GM12878 (cell line): ENCODE results near the gene RGSL1. TPM values are rescaled to one million over a fixed set of nuclear protein-coding genes. Genes with fewer than 3 reads are reported as not detected.

Experiments used
- ATAC-seq: fragments of 200-7000 bp; cut with Tn5 transposase; 3 replicates; pipeline ENCODE4 v1.9.1; 2020; ENCODE audit warnings: mild to moderate bottlenecking, moderate library complexity
- BruUV-seq: library from RNA; stranded (reverse); fragments of 400-500 nt; replicated peaks from 2 replicates; lab custom pipeline; 2021; lab: Mats Ljungman, UMichigan
- CTCF ChIA-PET: fragments of 300-600 bp; sonication (Branson Sonifier 250); formaldehyde crosslinking; extraction: SDS; loops from one replicate; lab custom pipeline; 2021; ENCODE audit warnings: inconsistent platforms; lab: Yijun Ruan, JAX
- POLR2A ChIA-PET: fragments of 350-600 bp; formaldehyde crosslinking; extraction: SDS; loops from one replicate; lab custom pipeline; 2021; ENCODE audit warnings: inconsistent platforms; lab: Charles Lee
- RAD21 ChIA-PET: fragments of 300-600 bp; sonication (Branson Sonifier 250); formaldehyde crosslinking; loops from one replicate; lab custom pipeline; 2023; ENCODE audit warnings: antibody characterized with exemption; ENCODE audit not compliant: unreplicated experiment; lab: Charles Lee
- SMC1A ChIA-PET: fragments of 300-600 bp; sonication (Branson Sonifier 250); formaldehyde crosslinking; loops from one replicate; lab custom pipeline; 2023; ENCODE audit not compliant: unreplicated experiment, uncharacterized antibody; lab: Charles Lee
- DNase-seq: peaks from one replicate; pipeline ENCODE4 v3.0.0-alpha.2; 2011; ENCODE audit warnings: low read depth, low spot score
- FAIRE-seq: peaks from 3 replicates; lab custom pipeline; 2011; peaks lifted over from hg19 to GRCh38; lab: Jason Lieb, UNC
- H2AFZ ChIP-seq: 2 replicates; pipeline ENCODE4 v1.6.0; 2011; ENCODE audit warnings: low read depth, low read length, control low read depth; ENCODE audit not compliant: control insufficient read depth
- H3K27ac ChIP-seq: 2 replicates; pipeline ENCODE4 v1.5.1; 2011; ENCODE audit warnings: control low read depth; ENCODE audit not compliant: control insufficient read depth, insufficient read depth
- H3K27me3 ChIP-seq, 2 experiments: replicated peaks in 1 of 2; 2 replicates each; pipeline versions ENCODE4 v1.6.0 to v1.6.1; 2011; ENCODE audit warnings: low read length in 1 of 2; ENCODE audit not compliant: control insufficient read depth in 2 of 2, insufficient read depth in 2 of 2
- H3K36me3 ChIP-seq, 2 experiments: 2 replicates each; pipeline ENCODE4 v1.5.1; 2011; ENCODE audit warnings: low read length in 1 of 2; ENCODE audit not compliant: control insufficient read depth in 2 of 2, insufficient read depth in 2 of 2
- H3K4me1 ChIP-seq: 2 replicates; pipeline ENCODE4 v1.6.1; 2011; ENCODE audit warnings: mild to moderate bottlenecking, low read length, moderate library complexity, mixed read lengths; ENCODE audit not compliant: control insufficient read depth, insufficient read depth
- H3K4me2 ChIP-seq: 2 replicates; pipeline ENCODE4 v1.6.0; 2011; ENCODE audit warnings: control low read depth; ENCODE audit not compliant: control insufficient read depth, insufficient read depth
- H3K4me3 ChIP-seq: fragments of 200-600 bp; sonication (generic); 2 replicates; pipeline ENCODE4 v1.5.1; 2016
- H3K79me2 ChIP-seq: 2 replicates; pipeline ENCODE4 v1.6.0; 2011; ENCODE audit warnings: low read length; ENCODE audit not compliant: control insufficient read depth, insufficient read depth
- H3K9ac ChIP-seq: 2 replicates; pipeline ENCODE4 v1.8.0; 2011; ENCODE audit warnings: low read length, control low read depth, mixed read lengths; ENCODE audit not compliant: control insufficient read depth, insufficient read depth
- H3K9me3 ChIP-seq: replicated peaks from 3 replicates; pipeline ENCODE4 v1.5.1; 2011; ENCODE audit warnings: mild to moderate bottlenecking, low read length; ENCODE audit not compliant: control insufficient read depth, insufficient read depth
- H4K20me1 ChIP-seq: 2 replicates; pipeline ENCODE4 v1.6.0; 2011; ENCODE audit not compliant: control insufficient read depth, insufficient read depth
- ATF2 ChIP-seq: IDR thresholded peaks from 2 replicates; pipeline ENCODE4 v1.6.1; 2012; ENCODE audit warnings: low read length, inconsistent platforms
- ATF3 ChIP-seq: IDR thresholded peaks from 2 replicates; pipeline ENCODE4 v1.6.1; 2011; ENCODE audit warnings: low read depth, mild to moderate bottlenecking, low read length, moderate library complexity, borderline replicate concordance; ENCODE audit errors: extremely low read depth
- BACH1 ChIP-seq: fragments of 450-650 bp; IDR thresholded peaks from 2 replicates; pipeline ENCODE4 v1.6.1; 2017; ENCODE audit warnings: mild to moderate bottlenecking, borderline replicate concordance
- CBX3 ChIP-seq: fragments of 200-600 bp; sonication (generic); IDR thresholded peaks from 2 replicates; pipeline ENCODE4 v1.6.1; 2016; ENCODE audit warnings: low read depth, borderline replicate concordance
- HDGF ChIP-seq: fragments of 450-650 bp; IDR thresholded peaks from 2 replicates; pipeline ENCODE4 v1.6.1; 2016; ENCODE audit warnings: antibody characterized with exemption
- NKRF ChIP-seq: fragments of 450-650 bp; conservative IDR thresholded peaks from 2 replicates; pipeline ENCODE4 v1.6.1; 2017; ENCODE audit warnings: mild to moderate bottlenecking, moderate library complexity
- PBX3 ChIP-seq: IDR thresholded peaks from 2 replicates; pipeline ENCODE4 v1.6.1; 2011; ENCODE audit warnings: mild to moderate bottlenecking, low read depth, low read length, moderate library complexity; ENCODE audit not compliant: insufficient replicate concordance
- PML ChIP-seq: IDR thresholded peaks from 2 replicates; pipeline ENCODE4 v1.6.1; 2012; ENCODE audit warnings: low read length, inconsistent platforms
- RFX5 ChIP-seq: IDR thresholded peaks from 2 replicates; pipeline ENCODE4 v1.6.1; 2011; ENCODE audit warnings: low read depth, low read length, improper control_type of control experiment
- USF1 ChIP-seq: IDR thresholded peaks from 2 replicates; pipeline ENCODE4 v1.6.1; 2011; ENCODE audit warnings: borderline replicate concordance, low read depth, mild to moderate bottlenecking, moderate library complexity, mixed read lengths, low read length; ENCODE audit not compliant: insufficient read depth; ENCODE audit errors: extremely low read length
- ZSCAN29 ChIP-seq: fragments of 450-650 bp; IDR thresholded peaks from 2 replicates; pipeline ENCODE4 v1.6.1; 2017; ENCODE audit warnings: mild to moderate bottlenecking, moderate library complexity
- WGBS: methylation state at CpG from one replicate; pipeline ENCODE4 v1.1.6; 2016; ENCODE audit warnings: low lambda C conversion rate; ENCODE audit not compliant: insufficient replicate concordance, insufficient coverage; ENCODE audit errors: missing lambda C conversion rate; 5-methylcytosine and 5-hydroxymethylcytosine counted together
- in situ Hi-C: fragments of 300-500 bp; cut with MboI; formaldehyde crosslinking; loops from 9 replicates; pipeline ENCODE4 v1.14.3; 2018; ENCODE audit warnings: mixed read lengths
- intact Hi-C: fragments of 100-400 bp; cut with micrococcal nuclease; formaldehyde crosslinking; loops from one replicate; pipeline ENCODE4 v1.14.2; 2022; ENCODE audit not compliant: unreplicated experiment
- polyA plus RNA-seq, 11 experiments: library from polyadenylated mRNA; depleted of rRNA in 4 of 11; unstranded in 6 of 11; stranded (reverse) in 5 of 11; fragments of >200 nt; fragmentation: Nextera tagmentation in 4 of 11; fragmentation: Illumina TruSeq in 1 of 11; extraction: Ambion mirVana in 4 of 11; extraction: Trizol in 1 of 11; gene quantifications; 1 replicate in 1 of 11; 2 replicates in 10 of 11; pipeline versions ENCODE4 v1.2.1 to v1.2.3, GENCODE V29; 2011 to 2016; ENCODE audit warnings: inconsistent platforms in 2 of 11, missing spikeins in 2 of 11, low read depth in 1 of 11
- total RNA-seq, 4 experiments: library from RNA; depleted of rRNA in 3 of 4; stranded (reverse); fragments of >200 nt in 3 of 4; fragmentation: Illumina TruSeq in 1 of 4; extraction: Trizol in 1 of 4; gene quantifications; 2 replicates each; pipeline versions ENCODE4 v1.2.1 to v1.2.3, GENCODE V29; 2013 to 2021
- TF ChIP-seq, protein P1 (sequence below): fragments of 450-650 bp; IDR thresholded peaks from 2 replicates; pipeline ENCODE4 v1.6.1; 2016; ENCODE audit warnings: mild to moderate bottlenecking
- TF ChIP-seq, protein P2 (sequence below): IDR thresholded peaks from 2 replicates; pipeline ENCODE4 v1.6.1; 2011; ENCODE audit warnings: low read depth, low read length, improper control_type of control experiment, borderline replicate concordance
- TF ChIP-seq, protein P3 (sequence below): fragments of 450-650 bp; IDR thresholded peaks from 2 replicates; pipeline ENCODE4 v1.6.1; 2016; ENCODE audit warnings: mild to moderate bottlenecking

Gene RGSL1
- total and polyA plus RNA-seq, 10 of the 15 experiments (the other 5 are each of a cell fraction or from before 2014, with no cell fraction given) = 0.05 to 0.28 (median 0.27) TPM; not detected in 5

DNA sequence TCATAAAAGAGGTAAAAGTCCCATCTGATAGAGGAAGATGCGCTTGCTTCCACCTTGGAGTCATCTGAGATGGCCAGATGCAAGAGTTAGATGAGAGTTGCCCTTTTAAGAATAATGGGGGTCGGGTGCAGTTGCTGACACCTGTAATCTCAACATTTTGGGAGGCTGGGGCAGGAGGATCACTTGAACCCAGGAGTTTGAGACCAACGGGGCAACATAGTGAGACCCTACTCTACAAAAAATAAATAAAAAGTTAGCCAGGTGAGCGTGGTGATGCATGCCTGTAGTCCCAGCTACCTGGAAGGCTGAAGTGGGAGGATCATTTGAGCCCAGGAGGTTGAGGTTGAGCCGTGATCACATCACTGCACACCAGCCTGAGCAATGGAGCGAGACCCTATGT, 36.0 kb upstream of the RGSL1 start:
- no peak overlapping the region for H3K9ac ChIP-seq
- ATAC-seq (no peak), FAIRE-seq (no peak), DNase-seq (no peak)
- no peak overlapping the region for H3K27ac ChIP-seq
- no TSS peak for BruUV-seq
- no peaks in the 10 kb centered on the region for H3K36me3 ChIP-seq
- RAD21 ChIA-PET = no interaction called here
- intact Hi-C loops = no loop called here
- no peak overlapping the region for H3K4me2 ChIP-seq
- in situ Hi-C loops = no loop called here
- H3K4me3 ChIP-seq = no peak overlapping the region
- no peaks in the 10 kb centered on the region for H3K27me3 ChIP-seq
- no peaks in the 10 kb centered on the region for H3K79me2 ChIP-seq
- SMC1A ChIA-PET = no interaction called here
- WGBS = 50% methylated on average over 6 of the region's 6 CpGs
- H2AFZ ChIP-seq = no peak overlapping the region
- TF ChIP-seq HDGF = no peak
- TF ChIP-seq BACH1 = no peak
- TF ChIP-seq, protein P1, sequence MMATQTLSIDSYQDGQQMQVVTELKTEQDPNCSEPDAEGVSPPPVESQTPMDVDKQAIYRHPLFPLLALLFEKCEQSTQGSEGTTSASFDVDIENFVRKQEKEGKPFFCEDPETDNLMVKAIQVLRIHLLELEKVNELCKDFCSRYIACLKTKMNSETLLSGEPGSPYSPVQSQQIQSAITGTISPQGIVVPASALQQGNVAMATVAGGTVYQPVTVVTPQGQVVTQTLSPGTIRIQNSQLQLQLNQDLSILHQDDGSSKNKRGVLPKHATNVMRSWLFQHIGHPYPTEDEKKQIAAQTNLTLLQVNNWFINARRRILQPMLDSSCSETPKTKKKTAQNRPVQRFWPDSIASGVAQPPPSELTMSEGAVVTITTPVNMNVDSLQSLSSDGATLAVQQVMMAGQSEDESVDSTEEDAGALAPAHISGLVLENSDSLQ = no peak
- no peak for TF ChIP-seq PBX3
- no peak for TF ChIP-seq RFX5
- TF ChIP-seq, protein P2, sequence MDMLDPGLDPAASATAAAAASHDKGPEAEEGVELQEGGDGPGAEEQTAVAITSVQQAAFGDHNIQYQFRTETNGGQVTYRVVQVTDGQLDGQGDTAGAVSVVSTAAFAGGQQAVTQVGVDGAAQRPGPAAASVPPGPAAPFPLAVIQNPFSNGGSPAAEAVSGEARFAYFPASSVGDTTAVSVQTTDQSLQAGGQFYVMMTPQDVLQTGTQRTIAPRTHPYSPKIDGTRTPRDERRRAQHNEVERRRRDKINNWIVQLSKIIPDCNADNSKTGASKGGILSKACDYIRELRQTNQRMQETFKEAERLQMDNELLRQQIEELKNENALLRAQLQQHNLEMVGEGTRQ = no peak
- no peak for TF ChIP-seq USF1
- TF ChIP-seq PML = no peak
- TF ChIP-seq, protein P3, sequence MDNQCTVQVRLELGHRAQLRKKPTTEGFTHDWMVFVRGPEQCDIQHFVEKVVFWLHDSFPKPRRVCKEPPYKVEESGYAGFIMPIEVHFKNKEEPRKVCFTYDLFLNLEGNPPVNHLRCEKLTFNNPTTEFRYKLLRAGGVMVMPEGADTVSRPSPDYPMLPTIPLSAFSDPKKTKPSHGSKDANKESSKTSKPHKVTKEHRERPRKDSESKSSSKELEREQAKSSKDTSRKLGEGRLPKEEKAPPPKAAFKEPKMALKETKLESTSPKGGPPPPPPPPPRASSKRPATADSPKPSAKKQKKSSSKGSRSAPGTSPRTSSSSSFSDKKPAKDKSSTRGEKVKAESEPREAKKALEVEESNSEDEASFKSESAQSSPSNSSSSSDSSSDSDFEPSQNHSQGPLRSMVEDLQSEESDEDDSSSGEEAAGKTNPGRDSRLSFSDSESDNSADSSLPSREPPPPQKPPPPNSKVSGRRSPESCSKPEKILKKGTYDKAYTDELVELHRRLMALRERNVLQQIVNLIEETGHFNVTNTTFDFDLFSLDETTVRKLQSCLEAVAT = no peak
- no peak for TF ChIP-seq ATF3
- TF ChIP-seq ZSCAN29 = no peak
- TF ChIP-seq CBX3 = no peak
- TF ChIP-seq NKRF = no peak
- TF ChIP-seq ATF2 = no peak
- no peaks in the 10 kb centered on the region for H4K20me1 ChIP-seq
- POLR2A ChIA-PET = interaction anchor here (0.7 kb wide), 1 partner anchor 15 kb away, joined by 3 read pairs; no protein-coding TSS in a partner anchor
- CTCF ChIA-PET = interaction anchor here (1.3 to 1.5 kb wide), 3 partner anchors 17 to 271 kb away, joined by 3 to 6 read pairs (median 5); no protein-coding TSS in a partner anchor
- H3K9me3 ChIP-seq = no peaks in the 10 kb centered on the region
- peaks cover 4% of the 10 kb centered on the region; the same call in 1 of the 2 replicates for H3K4me1 ChIP-seq
